ENCODE results near the gene CD81.

- no peak for TF ChIP-seq CTCF (IDR thresholded peaks at IDR 0.05)
- no peak for TF ChIP-seq EP300 (IDR thresholded peaks at IDR 0.05)
Observed at GRCh38 chr11:2377511-2378443, 667 bp downstream of the CD81 start.

Data from gastroesophageal sphincter (tissue), 3 donors.